Sigmoid colon (tissue), 4 donors: ENCODE results near the gene IVNS1ABP.

Experiments
- POLR2AphosphoS5 ChIP-seq, 4 donors: sonication (generic); formaldehyde crosslinking; IDR thresholded peaks; one replicate each; pipeline ENCODE4 v1.6.1; 2017; ENCODE audit warnings: antibody characterized with exemption in 4 of 4
- TF ChIP-seq, protein P1 (sequence below), 4 experiments: fragments of 450-650 bp in 3 of 4; fragments of 200-600 bp in 1 of 4; IDR thresholded peaks; one replicate each; pipeline ENCODE4 v1.5.1; 2016 to 2019; ENCODE audit warnings: antibody characterized with exemption in 4 of 4, mild to moderate bottlenecking in 3 of 4, moderate library complexity in 2 of 4

GRCh38 chr1:185291159-185291558 lies 25.9 kb downstream of the IVNS1ABP start:
- TF ChIP-seq, protein P1, sequence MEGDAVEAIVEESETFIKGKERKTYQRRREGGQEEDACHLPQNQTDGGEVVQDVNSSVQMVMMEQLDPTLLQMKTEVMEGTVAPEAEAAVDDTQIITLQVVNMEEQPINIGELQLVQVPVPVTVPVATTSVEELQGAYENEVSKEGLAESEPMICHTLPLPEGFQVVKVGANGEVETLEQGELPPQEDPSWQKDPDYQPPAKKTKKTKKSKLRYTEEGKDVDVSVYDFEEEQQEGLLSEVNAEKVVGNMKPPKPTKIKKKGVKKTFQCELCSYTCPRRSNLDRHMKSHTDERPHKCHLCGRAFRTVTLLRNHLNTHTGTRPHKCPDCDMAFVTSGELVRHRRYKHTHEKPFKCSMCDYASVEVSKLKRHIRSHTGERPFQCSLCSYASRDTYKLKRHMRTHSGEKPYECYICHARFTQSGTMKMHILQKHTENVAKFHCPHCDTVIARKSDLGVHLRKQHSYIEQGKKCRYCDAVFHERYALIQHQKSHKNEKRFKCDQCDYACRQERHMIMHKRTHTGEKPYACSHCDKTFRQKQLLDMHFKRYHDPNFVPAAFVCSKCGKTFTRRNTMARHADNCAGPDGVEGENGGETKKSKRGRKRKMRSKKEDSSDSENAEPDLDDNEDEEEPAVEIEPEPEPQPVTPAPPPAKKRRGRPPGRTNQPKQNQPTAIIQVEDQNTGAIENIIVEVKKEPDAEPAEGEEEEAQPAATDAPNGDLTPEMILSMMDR (IDR thresholded peaks at IDR 0.05): no peak
- TF ChIP-seq POLR2AphosphoS5 (IDR thresholded peaks at IDR 0.05): no peak
